GM18511 (cell line): ENCODE measurements around the gene MVP.

Source experiments
- ATAC-seq: cut with Tn5 transposase; IDR thresholded peaks from one replicate; pipeline ENCODE4 v1.9.1; 2021; ENCODE audit warnings: mild to moderate bottlenecking, moderate library complexity; ENCODE audit not compliant: unreplicated experiment

The MVP gene

GRCh38 chr16:29804020-29804419 lies 16.2 kb upstream of the MVP start:
- no peak for ATAC-seq

GRCh38 chr16:29804455-29805231 lies 15.6 kb upstream of the MVP start:
- no peak for ATAC-seq

GRCh38 chr16:29805232-29806098 lies 14.8 kb upstream of the MVP start:
- peak; percentile 58 for ATAC-seq

- no peak for ATAC-seq
Measured at GRCh38 chr16:29806099-29806579, 14.1 kb upstream of the MVP start, which contains the start of gene MAZ. MAZ (plus strand) TSS chr16:29806529; CDS start chr16:29806702, 173 bp downstream.

GRCh38 chr16:29806641-29807425 lies 13.4 kb upstream of the MVP start:
- ATAC-seq, result no peak

GRCh38 chr16:29807426-29808218 lies 12.6 kb upstream of the MVP start:
- ATAC-seq, result no peak

GRCh38 chr16:29808219-29808900 lies 11.9 kb upstream of the MVP start:
- no peak for ATAC-seq

- no peak for ATAC-seq
Measured at GRCh38 chr16:29809031-29809747, 11.1 kb upstream of the MVP start.

- no peak for ATAC-seq
Measured at GRCh38 chr16:29809850-29810698, 10.2 kb upstream of the MVP start.

GRCh38 chr16:29810699-29811169 lies 9.5 kb upstream of the MVP start:
- ATAC-seq, result no peak

- peak; percentile 42 for ATAC-seq
Measured at GRCh38 chr16:29811170-29811895, 8.9 kb upstream of the MVP start.

- ATAC-seq, result no peak
Measured at GRCh38 chr16:29811896-29812665, 8.2 kb upstream of the MVP start, which contains the start of gene PRRT2. PRRT2 (plus strand) TSS chr16:29812193; CDS start chr16:29813055, 862 bp downstream.

- no peak for ATAC-seq
Measured at GRCh38 chr16:29812754-29813643, 7.3 kb upstream of the MVP start.

GRCh38 chr16:29813644-29814562 lies 6.4 kb upstream of the MVP start:
- ATAC-seq, result no peak
